Tibial nerve (tissue), 4 donors: ENCODE measurements around the gene BAZ2A. TPM values are rescaled to one million over a fixed set of nuclear protein-coding genes. Genes with fewer than 3 reads are reported as not detected.

ENCODE experiments used
- DNase-seq, 2 donors: peaks; one replicate each; pipeline ENCODE4 v3.0.0-alpha.2; 2019; ENCODE audit warnings: low spot score in 2 of 2
- H3K27ac ChIP-seq, 4 donors: fragments of 200-600 bp; sonication (generic) in 3 of 4; one replicate each; pipeline ENCODE4 v1.5.1; 2017 to 2019; ENCODE audit warnings: mild to moderate bottlenecking in 1 of 4
- H3K27me3 ChIP-seq, 2 donors: fragments of 200-600 bp; sonication (generic) in 1 of 2; one replicate each; pipeline versions ENCODE4 v1.5.1 to v1.6.0; 2017 to 2019
- H3K36me3 ChIP-seq, 3 donors: fragments of 200-600 bp; sonication (generic); one replicate each; pipeline ENCODE4 v1.5.1; 2018 to 2019
- H3K4me1 ChIP-seq, 4 donors: fragments of 200-600 bp; sonication (generic) in 3 of 4; one replicate each; pipeline ENCODE4 v1.5.1; 2017 to 2019
- H3K4me3 ChIP-seq, 4 donors: fragments of 200-600 bp; sonication (generic) in 3 of 4; one replicate each; pipeline ENCODE4 v1.5.1; 2017 to 2019; ENCODE audit warnings: mild to moderate bottlenecking in 1 of 4, moderate library complexity in 1 of 4
- H3K9me3 ChIP-seq, 4 donors: fragments of 200-600 bp; sonication (generic) in 3 of 4; one replicate each; pipeline ENCODE4 v1.5.1; 2017 to 2019
- EP300 ChIP-seq, 2 donors: sonication (generic); formaldehyde crosslinking; IDR thresholded peaks; one replicate each; pipeline ENCODE4 v1.6.1; 2017; ENCODE audit warnings: antibody characterized with exemption in 2 of 2, mild to moderate bottlenecking in 1 of 2
- POLR2A ChIP-seq, 2 donors: fragments of 450-650 bp; IDR thresholded peaks; one replicate each; pipeline ENCODE4 v1.6.1; 2017; ENCODE audit warnings: antibody characterized with exemption in 2 of 2, mild to moderate bottlenecking in 2 of 2, moderate library complexity in 2 of 2
- WGBS, 2 donors: methylation state at CpG; one replicate each; pipeline ENCODE4 v1.1.5; 2018; 5-methylcytosine and 5-hydroxymethylcytosine counted together
- total RNA-seq, 4 donors: library from RNA; depleted of rRNA; stranded (reverse); fragments of >200 nt; gene quantifications; one replicate each; pipeline ENCODE4 v1.1.0, GENCODE V29; 2016
- TF ChIP-seq, protein P1 (sequence below), 5 experiments: fragments of 200-600 bp in 3 of 5; fragments of 450-650 bp in 2 of 5; sonication (generic) in 3 of 5; IDR thresholded peaks; one replicate each; pipeline ENCODE4 v1.5.1; 2016 to 2019; ENCODE audit warnings: antibody characterized with exemption in 5 of 5, mild to moderate bottlenecking in 3 of 5, moderate library complexity in 2 of 5

BAZ2A gene
- 100 to 1,000 TPM; 117 to 178 (median 159) TPM for total RNA-seq

GRCh38 chr12:56630180-56630632, at the start of gene BAZ2A:
Gene BAZ2A, minus strand, starts transcription at chr12:56630326. Its CDS starts 12,796 bp downstream, at chr12:56617530.
- no peaks in the 10 kb centered on the region for H3K9me3 ChIP-seq
- H3K4me3 ChIP-seq: peak within 1 kb of the TSS; percentile 96 to 100 (median 98)
- WGBS, 2 donors: 0 to 3% methylated on average over 3 to 6 of the region's 31 CpGs
- no peaks in the 10 kb centered on the region for H3K36me3 ChIP-seq
- peak; percentile 72 to 81 for DNase-seq
- TF ChIP-seq, protein P1, sequence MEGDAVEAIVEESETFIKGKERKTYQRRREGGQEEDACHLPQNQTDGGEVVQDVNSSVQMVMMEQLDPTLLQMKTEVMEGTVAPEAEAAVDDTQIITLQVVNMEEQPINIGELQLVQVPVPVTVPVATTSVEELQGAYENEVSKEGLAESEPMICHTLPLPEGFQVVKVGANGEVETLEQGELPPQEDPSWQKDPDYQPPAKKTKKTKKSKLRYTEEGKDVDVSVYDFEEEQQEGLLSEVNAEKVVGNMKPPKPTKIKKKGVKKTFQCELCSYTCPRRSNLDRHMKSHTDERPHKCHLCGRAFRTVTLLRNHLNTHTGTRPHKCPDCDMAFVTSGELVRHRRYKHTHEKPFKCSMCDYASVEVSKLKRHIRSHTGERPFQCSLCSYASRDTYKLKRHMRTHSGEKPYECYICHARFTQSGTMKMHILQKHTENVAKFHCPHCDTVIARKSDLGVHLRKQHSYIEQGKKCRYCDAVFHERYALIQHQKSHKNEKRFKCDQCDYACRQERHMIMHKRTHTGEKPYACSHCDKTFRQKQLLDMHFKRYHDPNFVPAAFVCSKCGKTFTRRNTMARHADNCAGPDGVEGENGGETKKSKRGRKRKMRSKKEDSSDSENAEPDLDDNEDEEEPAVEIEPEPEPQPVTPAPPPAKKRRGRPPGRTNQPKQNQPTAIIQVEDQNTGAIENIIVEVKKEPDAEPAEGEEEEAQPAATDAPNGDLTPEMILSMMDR (IDR thresholded peaks at IDR 0.05): peak in 1 of 5 experiments; percentile 30
- TF ChIP-seq POLR2A (IDR thresholded peaks at IDR 0.05) (peak in 1 of 2 donors; percentile 46), EP300 (IDR thresholded peaks at IDR 0.05) (peak; percentile 24 to 64)
- H3K27me3 ChIP-seq: no peaks in the 10 kb centered on the region
- peaks cover 0 to 72% (median 51%) of the 10 kb centered on the region in 4 donors for H3K4me1 ChIP-seq
- H3K27ac ChIP-seq: peak within 1 kb of the TSS; percentile 93 to 99 (median 96)

- WGBS, 2 donors: 56 to 74% methylated on average over 2 of the region's 2 CpGs
- TF ChIP-seq, protein P1 (IDR thresholded peaks at IDR 0.05): no peak
- TF ChIP-seq EP300 (IDR thresholded peaks at IDR 0.05) (no peak), POLR2A (IDR thresholded peaks at IDR 0.05) (no peak)
- no peak for DNase-seq
- no peak overlapping the region for H3K27ac ChIP-seq
- no peaks in the 10 kb centered on the region for H3K9me3 ChIP-seq
- peaks cover 0 to 77% (median 15%) of the 10 kb centered on the region in 4 donors for H3K4me1 ChIP-seq
- H3K36me3 ChIP-seq: peaks cover 0 to 13% (median 0%) of the 10 kb centered on the region in 3 donors
- no peak overlapping the region for H3K4me3 ChIP-seq
- no peaks in the 10 kb centered on the region for H3K27me3 ChIP-seq
These were observed 48.7 kb upstream of the BAZ2A start for GRCh38 chr12:56678852-56679251.

- WGBS, 2 donors: 69 to 89% methylated on average over 1 of the region's 1 CpG
- DNase-seq: no peak
- no peaks in the 10 kb centered on the region for H3K9me3 ChIP-seq
- no peaks in the 10 kb centered on the region for H3K27me3 ChIP-seq
- peaks cover 0 to 72% (median 18%) of the 10 kb centered on the region in 4 donors for H3K4me1 ChIP-seq
- H3K36me3 ChIP-seq: peaks cover 0 to 15% (median 0%) of the 10 kb centered on the region in 3 donors
- H3K4me3 ChIP-seq: no peak overlapping the region
- no peak overlapping the region for H3K27ac ChIP-seq
- TF ChIP-seq EP300 (IDR thresholded peaks at IDR 0.05): no peak
- TF ChIP-seq POLR2A (IDR thresholded peaks at IDR 0.05): no peak
- TF ChIP-seq, protein P1 (IDR thresholded peaks at IDR 0.05): no peak
These were observed 47.6 kb upstream of the BAZ2A start for GRCh38 chr12:56677680-56678079.

DNA sequence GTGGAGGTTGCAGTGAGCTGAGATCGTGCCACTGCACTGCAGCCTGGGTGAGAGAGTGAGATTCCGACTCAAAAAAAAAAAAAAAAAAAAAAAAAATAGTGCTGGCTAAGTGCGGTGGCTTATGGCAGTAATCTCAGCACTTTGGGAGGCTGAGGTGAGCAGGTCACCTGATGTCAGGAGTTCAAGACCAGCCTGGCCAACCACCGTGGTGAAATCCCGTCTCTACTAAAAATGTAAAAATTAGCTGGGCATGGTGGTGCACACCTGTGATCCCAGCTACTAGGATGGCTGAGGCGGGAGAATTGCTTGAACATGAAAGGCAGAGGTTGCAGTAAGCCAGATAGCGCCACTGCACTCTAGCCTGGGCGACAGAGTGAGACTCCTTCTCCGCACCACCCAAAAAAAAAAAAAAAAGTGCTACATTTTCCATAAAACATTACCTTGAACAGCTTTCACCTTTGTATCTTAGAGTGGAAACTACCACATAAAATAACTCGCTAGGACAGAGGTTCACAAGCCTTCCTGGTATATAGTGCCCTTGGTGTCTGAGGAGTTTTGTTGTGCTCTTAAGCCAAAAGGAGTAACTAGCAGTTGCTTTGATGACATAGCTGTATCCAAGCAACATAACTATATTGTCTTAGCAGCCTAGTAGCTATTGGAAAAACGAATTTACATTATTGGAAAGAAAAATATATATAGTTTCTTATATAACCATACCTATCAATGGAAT, 46.9 kb upstream of the BAZ2A start:
- DNase-seq: no peak
- Histone ChIP-seq H3K27ac (no peak overlapping the region), H3K36me3 (peaks cover 0 to 20% (median 0%) of the 10 kb centered on the region in 3 donors), H3K27me3 (no peaks in the 10 kb centered on the region), H3K4me1 (peaks cover 0 to 72% (median 17%) of the 10 kb centered on the region in 4 donors), H3K4me3 (no peak overlapping the region), H3K9me3 (no peaks in the 10 kb centered on the region)
- TF ChIP-seq POLR2A (IDR thresholded peaks at IDR 0.05): no peak
- no peak for TF ChIP-seq EP300 (IDR thresholded peaks at IDR 0.05)
- TF ChIP-seq, protein P1 (IDR thresholded peaks at IDR 0.05): no peak
- 75 to 82% methylated on average over 11 of the region's 11 CpGs for WGBS, 2 donors

GRCh38 chr12:56671608-56672007, 41.5 kb upstream of the BAZ2A start:
- WGBS, 2 donors: 74 to 79% methylated on average over 2 of the region's 2 CpGs
- no peak for TF ChIP-seq POLR2A (IDR thresholded peaks at IDR 0.05)
- TF ChIP-seq, protein P1 (IDR thresholded peaks at IDR 0.05): no peak
- H3K27me3 ChIP-seq: no peaks in the 10 kb centered on the region
- peaks cover 10 to 60% (median 24%) of the 10 kb centered on the region in 3 donors for H3K36me3 ChIP-seq
- H3K4me1 ChIP-seq: peaks cover 0 to 37% (median 4%) of the 10 kb centered on the region in 4 donors
- no peaks in the 10 kb centered on the region for H3K9me3 ChIP-seq
- no peak overlapping the region for H3K27ac ChIP-seq
- DNase-seq: no peak
- H3K4me3 ChIP-seq: no peak overlapping the region
